Sigmoid colon (tissue), 3 donors: Measurements from ENCODE around the gene CDH22.

Experiments
- CTCF ChIP-seq, 4 experiments: fragments of 450-650 bp in 3 of 4; fragments of 200-600 bp in 1 of 4; IDR thresholded peaks; one replicate each; pipeline ENCODE4 v1.5.1; 2016 to 2019; ENCODE audit warnings: antibody characterized with exemption in 4 of 4, mild to moderate bottlenecking in 3 of 4, moderate library complexity in 2 of 4
- POLR2A ChIP-seq, 2 donors: fragments of 450-650 bp; IDR thresholded peaks; one replicate each; pipeline ENCODE4 v1.6.1; 2016; ENCODE audit warnings: antibody characterized with exemption in 2 of 2, mild to moderate bottlenecking in 2 of 2, moderate library complexity in 2 of 2

DNA sequence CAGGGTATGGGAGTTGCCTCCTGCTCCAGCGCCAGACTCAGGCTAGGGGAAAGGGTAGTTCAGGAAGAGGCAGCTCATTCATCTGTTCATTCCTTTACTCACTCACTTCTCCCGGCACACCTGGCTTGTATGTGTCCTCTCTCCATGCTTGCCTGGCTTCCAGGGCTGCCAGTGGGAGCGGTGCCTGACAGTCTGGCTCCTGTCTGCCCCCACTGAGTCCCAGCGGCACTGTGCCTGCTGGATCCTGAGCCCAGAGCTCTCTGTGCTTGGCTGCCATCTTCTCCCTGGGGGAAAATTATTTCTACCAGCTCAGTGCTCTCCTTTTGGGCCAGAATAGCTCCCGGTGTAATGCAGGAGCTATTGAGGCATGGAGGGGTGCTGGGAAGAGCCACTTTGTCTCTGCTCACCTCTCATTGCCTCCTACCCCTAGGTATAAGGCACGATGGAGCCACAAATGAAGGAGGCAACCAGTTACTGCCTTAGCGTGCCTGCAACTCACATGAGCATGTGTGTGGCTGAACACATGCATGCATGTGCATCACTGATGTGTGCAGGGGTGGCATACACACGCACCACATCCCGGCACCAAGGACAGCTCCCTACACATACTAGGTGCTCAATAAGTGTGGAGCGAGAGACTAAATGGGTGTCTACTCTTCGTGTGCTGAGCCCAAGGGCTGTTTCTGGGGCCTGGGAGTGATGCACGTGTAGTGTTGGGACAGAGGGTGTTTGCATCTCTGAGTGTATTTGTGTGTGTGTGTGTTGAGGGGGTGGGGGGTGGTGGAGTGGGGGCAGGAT, 46.6 kb downstream of the CDH22 start:
- TF ChIP-seq CTCF (IDR thresholded peaks at IDR 0.05): no peak
- no peak for TF ChIP-seq POLR2A (IDR thresholded peaks at IDR 0.05)
